HepG2 (cell line): ENCODE results near the gene DAG1. TPM values are rescaled to one million over a fixed set of nuclear protein-coding genes. Genes with fewer than 3 reads are reported as not detected.

Experiments
- ATAC-seq: fragments of 200-7000 bp; cut with Tn5 transposase; 3 replicates; pipeline ENCODE4 v1.9.1; 2020; ENCODE audit warnings: mild to moderate bottlenecking, moderate library complexity
- BruUV-seq: library from RNA; stranded (reverse); fragments of 400-500 nt; replicated peaks from 2 replicates; lab custom pipeline; 2021; lab: Mats Ljungman, UMichigan
- CTCF ChIA-PET: fragments of 300-600 bp; formaldehyde crosslinking; extraction: SDS; loops from one replicate; lab custom pipeline; 2021; ENCODE audit warnings: low total read pairs, inconsistent platforms, low intra/inter-chr PET ratio; lab: Yijun Ruan, JAX
- POLR2A ChIA-PET: fragments of 350-600 bp; sonication (Branson Sonifier 250); formaldehyde crosslinking; loops from one replicate; lab custom pipeline; 2020; ENCODE audit warnings: antibody characterized with exemption, inconsistent platforms; lab: Yijun Ruan, JAX
- DNase-seq: peaks from one replicate; pipeline ENCODE4 v3.0.0-alpha.2; 2015; ENCODE audit warnings: low spot score
- FAIRE-seq: peaks from 3 replicates; lab custom pipeline; 2011; peaks lifted over from hg19 to GRCh38; lab: Jason Lieb, UNC
- H2AFZ ChIP-seq: one replicate; pipeline ENCODE4 v1.6.1; 2011; ENCODE audit warnings: low read length, inconsistent platforms
- H3K27ac ChIP-seq: fragments of 300-600 bp; 3 replicates; pipeline ENCODE4 v1.8.0; 2011; ENCODE audit warnings: mixed run types, mild to moderate bottlenecking, mixed read lengths, low read length, inconsistent platforms; ENCODE audit not compliant: insufficient read depth; ENCODE audit errors: extremely low read length
- H3K27me3 ChIP-seq, 2 experiments: fragments of 200-600 bp in 1 of 2; 2 replicates in 1 of 2; 3 replicates in 1 of 2; pipeline versions ENCODE4 v1.6.0 to v1.8.0; 2011; ENCODE audit warnings: low read length in 2 of 2, mild to moderate bottlenecking in 2 of 2, moderate library complexity in 2 of 2, inconsistent platforms in 1 of 2; ENCODE audit not compliant: insufficient read depth in 2 of 2, control insufficient read depth in 1 of 2
- H3K36me3 ChIP-seq, 2 experiments: fragments of 200-600 bp in 1 of 2; replicated peaks in 1 of 2; 2 replicates in 1 of 2; 3 replicates in 1 of 2; pipeline versions ENCODE4 v1.5.1 to v1.8.0; 2011; ENCODE audit warnings: low read length in 2 of 2, inconsistent platforms in 1 of 2; ENCODE audit not compliant: insufficient read depth in 2 of 2, control insufficient read depth in 1 of 2
- H3K4me1 ChIP-seq: 2 replicates; pipeline ENCODE4 v1.5.1; 2012; ENCODE audit warnings: low read length, inconsistent platforms; ENCODE audit not compliant: insufficient read depth
- H3K4me2 ChIP-seq: 2 replicates; pipeline ENCODE4 v1.6.0; 2011; ENCODE audit warnings: low read depth, low read length, inconsistent platforms
- H3K4me3 ChIP-seq, 3 experiments: fragments of 200-600 bp in 1 of 3; sonication (generic), shearing (Covaris generic) in 1 of 3; replicated peaks in 1 of 3; 2 replicates each; pipeline ENCODE4 v1.5.1; 2011 to 2016; ENCODE audit warnings: low read length in 3 of 3, inconsistent platforms in 2 of 3, low read depth in 2 of 3, mild to moderate bottlenecking in 2 of 3, control low read depth in 1 of 3, mixed read lengths in 1 of 3; ENCODE audit not compliant: insufficient read depth in 1 of 3
- H3K79me2 ChIP-seq: one replicate; pipeline ENCODE4 v1.6.1; 2011; ENCODE audit warnings: low read length, inconsistent platforms; ENCODE audit not compliant: insufficient read depth
- H3K9ac ChIP-seq: 2 replicates; pipeline ENCODE4 v1.6.0; 2011; ENCODE audit warnings: mild to moderate bottlenecking, low read depth, low read length, inconsistent platforms; ENCODE audit not compliant: insufficient read depth
- H3K9me3 ChIP-seq: 2 replicates; pipeline ENCODE4 v1.5.1; 2012; ENCODE audit warnings: mild to moderate bottlenecking, low read length
- H4K20me1 ChIP-seq: 2 replicates; pipeline ENCODE4 v1.6.0; 2011; ENCODE audit warnings: inconsistent platforms, mild to moderate bottlenecking, low read length, moderate library complexity; ENCODE audit not compliant: insufficient read depth
- CBX5 ChIP-seq: sonication (generic); formaldehyde crosslinking; IDR thresholded peaks from 2 replicates; pipeline ENCODE4 v1.4.0; 2020; ENCODE audit warnings: missing genetic modification reagents, borderline replicate concordance
- EZH2 ChIP-seq: conservative IDR thresholded peaks from 2 replicates; pipeline ENCODE4 v1.6.1; 2012; ENCODE audit warnings: mild to moderate bottlenecking, low read depth, low read length, moderate library complexity
- HNRNPUL1 ChIP-seq: fragments of 200-400 bp; formaldehyde crosslinking; IDR thresholded peaks from 2 replicates; pipeline ENCODE4 v1.6.1; 2017; ENCODE audit warnings: low read depth, mild to moderate bottlenecking, low read length, moderate library complexity
- NR2F6 ChIP-seq, 2 experiments: IDR thresholded peaks; 2 replicates each; pipeline ENCODE4 v1.6.1; 2016; ENCODE audit warnings: antibody characterized with exemption in 1 of 2, mild to moderate bottlenecking in 1 of 2
- RELA ChIP-seq: sonication (generic); formaldehyde crosslinking; IDR thresholded peaks from 2 replicates; pipeline ENCODE4 v1.4.0; 2020; ENCODE audit warnings: missing genetic modification reagents
- SNAPC2 ChIP-seq: sonication (generic); formaldehyde crosslinking; IDR thresholded peaks from 2 replicates; pipeline ENCODE4 v1.8.1; 2022; ENCODE audit warnings: mild to moderate bottlenecking, missing genetic modification reagents
- SP1 ChIP-seq, 2 experiments: fragments of 450-650 bp in 1 of 2; sonication (generic) in 1 of 2; formaldehyde crosslinking in 1 of 2; IDR thresholded peaks; 2 replicates each; pipeline versions ENCODE4 v1.4.0 to v1.6.1; 2016 to 2020; ENCODE audit warnings: missing genetic modification reagents in 1 of 2
- TOE1 ChIP-seq: sonication (generic); formaldehyde crosslinking; IDR thresholded peaks from 2 replicates; pipeline ENCODE4 v1.4.0; 2020; ENCODE audit warnings: mild to moderate bottlenecking, missing genetic modification reagents
- U2AF2 ChIP-seq: fragments of 200-400 bp; formaldehyde crosslinking; IDR thresholded peaks from 2 replicates; pipeline ENCODE4 v1.6.1; 2017; ENCODE audit warnings: low read depth, mild to moderate bottlenecking, low read length
- YY1 ChIP-seq: IDR thresholded peaks from 2 replicates; pipeline ENCODE4 v1.6.1; 2011; ENCODE audit warnings: low read length, low read depth, moderate library complexity, mild to moderate bottlenecking; ENCODE audit not compliant: insufficient read depth, insufficient replicate concordance
- ZMAT3 ChIP-seq: sonication (generic); formaldehyde crosslinking; conservative IDR thresholded peaks from 2 replicates; pipeline ENCODE4 v1.7.0; 2021; ENCODE audit warnings: missing genetic modification reagents
- ZNF260 ChIP-seq: sonication (generic); formaldehyde crosslinking; IDR thresholded peaks from 2 replicates; pipeline ENCODE4 v1.4.0; 2020; ENCODE audit warnings: missing genetic modification reagents, low read depth, mild to moderate bottlenecking, borderline replicate concordance
- ZNF441 ChIP-seq: sonication (generic); formaldehyde crosslinking; IDR thresholded peaks from 2 replicates; pipeline ENCODE4 v1.7.0; 2021; ENCODE audit warnings: missing genetic modification reagents, borderline replicate concordance
- ZNF484 ChIP-seq: sonication (generic); formaldehyde crosslinking; IDR thresholded peaks from 2 replicates; pipeline ENCODE4 v1.5.1; 2020; ENCODE audit warnings: mild to moderate bottlenecking, low read depth, missing genetic modification reagents, borderline replicate concordance
- ZNF878 ChIP-seq: sonication (generic); formaldehyde crosslinking; IDR thresholded peaks from 2 replicates; pipeline ENCODE4 v1.8.1; 2023; ENCODE audit warnings: mild to moderate bottlenecking, missing genetic modification reagents, moderate library complexity
- WGBS: methylation state at CpG from one replicate; pipeline ENCODE4 v1.1.6; 2017; ENCODE audit warnings: low lambda C conversion rate; 5-methylcytosine and 5-hydroxymethylcytosine counted together
- in situ Hi-C: cut with HindIII; loops from 2 replicates; pipeline ENCODE4 v1.10.0; 2017; ENCODE audit warnings: low pct_unique_long_range_greater_than_20kb; ENCODE audit not compliant: extremely low pct_ligation_motif_present
- intact Hi-C: fragments of 100-400 bp; cut with micrococcal nuclease; formaldehyde crosslinking; loops from one replicate; pipeline ENCODE4 v1.10.0; 2022; ENCODE audit not compliant: unreplicated experiment
- polyA plus RNA-seq, 8 experiments: library from polyadenylated mRNA; depleted of rRNA in 3 of 8; stranded (reverse) in 7 of 8; unstranded in 1 of 8; fragments of >200 nt; fragmentation: Illumina TruSeq in 4 of 8; extraction: Trizol in 4 of 8; gene quantifications; 2 replicates each; pipeline versions ENCODE4 v1.2.1 to v1.2.3, GENCODE V29; 2011 to 2016; ENCODE audit warnings: low read depth in 4 of 8, missing spikeins in 1 of 8, mixed read lengths in 1 of 8; ENCODE audit not compliant: insufficient read depth in 1 of 8
- total RNA-seq, 5 experiments: library from RNA; depleted of rRNA; stranded (reverse); fragments of >200 nt; fragmentation: Illumina TruSeq; extraction: Trizol; gene quantifications; 2 replicates each; pipeline ENCODE4 v1.2.3, GENCODE V29; 2016; ENCODE audit warnings: low read depth in 1 of 5

The DAG1 gene
- total and polyA plus RNA-seq, 2 of the 13 experiments (the other 11 are each of a cell fraction or from before 2014, with no cell fraction given), result 47.3 to 50.4 TPM

DNA sequence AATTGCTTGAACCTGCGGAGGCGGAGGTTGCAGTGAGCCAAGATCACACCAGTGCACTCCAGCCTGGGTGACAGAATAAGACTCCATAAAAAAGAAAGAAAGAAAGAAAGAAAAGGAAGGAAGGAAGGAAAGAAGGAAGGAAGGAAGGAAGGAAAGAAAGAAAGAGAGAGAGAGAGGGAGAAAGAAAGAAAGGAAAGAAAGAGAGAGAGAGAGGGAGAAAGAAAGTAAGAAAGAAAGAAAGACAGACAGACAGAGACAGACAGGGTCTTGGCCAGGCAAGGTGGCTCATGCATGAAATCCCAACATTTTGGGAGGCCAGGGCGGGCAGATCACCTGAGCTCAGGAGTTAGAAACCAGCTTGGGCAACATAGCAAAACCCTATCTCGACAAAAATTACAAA, 16.4 kb upstream of the DAG1 start:
- no peak overlapping the region for H3K27ac ChIP-seq
- H2AFZ ChIP-seq, result no peak overlapping the region
- TF ChIP-seq ZNF441 (CRISPR knock-in tag) (no peak), ZNF260 (CRISPR knock-in tag) (no peak), SP1 (IDR thresholded peaks at IDR 0.05) (no peak), SP1 (CRISPR knock-in tag; IDR thresholded peaks at IDR 0.05) (no peak), TOE1 (CRISPR knock-in tag) (no peak), ZMAT3 (CRISPR knock-in tag) (no peak), YY1 (no peak), CBX5 (no peak), SNAPC2 (CRISPR knock-in tag) (no peak), U2AF2 (no peak), RELA (CRISPR knock-in tag) (no peak), NR2F6 (IDR thresholded peaks at IDR 0.05) (no peak), NR2F6 (CRISPR knock-in tag; IDR thresholded peaks at IDR 0.05) (no peak), HNRNPUL1 (no peak), ZNF878 (CRISPR knock-in tag) (no peak), EZH2 (no peak), ZNF484 (CRISPR knock-in tag) (no peak)
- TF ChIP-seq, all 625 proteins: peak for 0
- Histone ChIP-seq H4K20me1 (no peaks in the 10 kb centered on the region), H3K4me1 (peaks cover 45% of the 10 kb centered on the region), H3K9ac (no peak overlapping the region), H3K9me3 (no peaks in the 10 kb centered on the region), H3K79me2 (no peaks in the 10 kb centered on the region), H3K4me2 (no peak overlapping the region), H3K4me3 (no peak overlapping the region), H3K27me3 (no peaks in the 10 kb centered on the region), H3K36me3 (no peaks in the 10 kb centered on the region)
- WGBS, result 80% methylated on average over 4 of the region's 4 CpGs
- no peak for ATAC-seq
- no peak for FAIRE-seq
- in situ Hi-C loops, result no loop called here
- DNase-seq, result no peak
- ChIA-PET CTCF (interaction anchor here (1.3 kb wide), 1 partner anchor 218 kb away, joined by 5 read pairs; no protein-coding TSS in a partner anchor), POLR2A (interaction anchor here (0.6 to 1.2 kb wide), 2 partner anchors 32 to 42 kb away, joined by 4 to 7 read pairs; partner anchors contain the start of genes RHOA and TCTA)
- intact Hi-C loops, result loop anchor here (1.0 kb wide), 2 partner anchors 86 to 218 kb away; no protein-coding TSS in a partner anchor
- no TSS peak for BruUV-seq
